DMS53 treated with DMSO at 0.1 percent for 48 hours (cell line): Measurements from ENCODE around the gene AGBL3.

Experiments
- DNase-seq: peaks from one replicate; lab custom pipeline; 2025; ENCODE audit not compliant: unreplicated experiment; lab: John Stamatoyannopoulos, UW

AGBL3 gene

GRCh38 chr7:134986363-134987251, at the start of gene AGBL3:
AGBL3 (plus strand) TSS chr7:134986508; CDS start chr7:134987934, 1,426 bp downstream.
- DNase-seq, result peak; percentile 94

- no peak for DNase-seq
These were observed 49.3 kb upstream of the AGBL3 start for GRCh38 chr7:134936893-134937510.

GRCh38 chr7:134938141-134938540, 48.2 kb upstream of the AGBL3 start:
- DNase-seq, result no peak

- no peak for DNase-seq
These were observed 47.2 kb upstream of the AGBL3 start for GRCh38 chr7:134939136-134939535.

GRCh38 chr7:134940729-134941128, 45.6 kb upstream of the AGBL3 start:
- no peak for DNase-seq

GRCh38 chr7:134941185-134941900, 45.0 kb upstream of the AGBL3 start:
- DNase-seq, result no peak

- no peak for DNase-seq
These were observed 44.4 kb upstream of the AGBL3 start for GRCh38 chr7:134941952-134942351.

GRCh38 chr7:134942690-134943466, 43.4 kb upstream of the AGBL3 start:
- DNase-seq, result no peak

- peak; percentile 60 for DNase-seq
These were observed 42.4 kb upstream of the AGBL3 start for GRCh38 chr7:134943785-134944400.

GRCh38 chr7:134945691-134946090, 40.6 kb upstream of the AGBL3 start:
- no peak for DNase-seq

- no peak for DNase-seq
These were observed 40.0 kb upstream of the AGBL3 start for GRCh38 chr7:134946260-134946659.

GRCh38 chr7:134947329-134947728, 39.0 kb upstream of the AGBL3 start:
- DNase-seq, result no peak

- no peak for DNase-seq
These were observed 38.5 kb upstream of the AGBL3 start for GRCh38 chr7:134947831-134948230.

GRCh38 chr7:134948246-134948645, 38.1 kb upstream of the AGBL3 start:
- DNase-seq, result no peak

GRCh38 chr7:134948736-134949135, 37.6 kb upstream of the AGBL3 start:
- no peak for DNase-seq

GRCh38 chr7:134949171-134949570, 37.1 kb upstream of the AGBL3 start:
- DNase-seq, result no peak

- peak; percentile 49 for DNase-seq
These were observed 31.9 kb upstream of the AGBL3 start for GRCh38 chr7:134954197-134955082.

- no peak for DNase-seq
These were observed 29.3 kb upstream of the AGBL3 start for GRCh38 chr7:134957005-134957404.

GRCh38 chr7:134959810-134960209, 26.5 kb upstream of the AGBL3 start:
- DNase-seq, result no peak
